Left ventricle myocardium inferior (tissue), 1 donor: ENCODE results near the gene GRM6. TPM values are rescaled to one million over a fixed set of nuclear protein-coding genes. Genes with fewer than 3 reads are reported as not detected.
A peak's percentile ranks its signal among the peaks of the same experiment; 100 is the strongest.

Experiments
- DNase-seq: peaks from one replicate; pipeline ENCODE4 v3.0.0-alpha.2; 2020
- H3K27ac ChIP-seq: fragments of 200-600 bp; replicated peaks from 2 replicates; pipeline ENCODE4 v1.8.0; 2021
- H3K27me3 ChIP-seq: fragments of 200-600 bp; 2 replicates; pipeline ENCODE4 v1.8.0; 2021; ENCODE audit warnings: low read depth
- H3K36me3 ChIP-seq: fragments of 200-600 bp; 2 replicates; pipeline ENCODE4 v1.8.0; 2021
- H3K4me1 ChIP-seq: fragments of 200-600 bp; 2 replicates; pipeline ENCODE4 v1.8.0; 2021
- H3K4me3 ChIP-seq: fragments of 200-600 bp; 2 replicates; pipeline ENCODE4 v1.8.0; 2021; ENCODE audit warnings: mild to moderate bottlenecking, moderate library complexity
- H3K9me3 ChIP-seq: fragments of 200-600 bp; replicated peaks from 2 replicates; pipeline ENCODE4 v1.8.0; 2021
- intact Hi-C: fragments of 100-400 bp; cut with micrococcal nuclease; formaldehyde crosslinking; loops from one replicate; pipeline ENCODE4 v1.11.0; 2022
- total RNA-seq: library from RNA; stranded (reverse); fragmentation: NEBNext Ultra II Directional; extraction: Animal tissue kit (Norgen Biotek cat#: 25700); gene quantifications from one replicate; pipeline ENCODE4 v1.2.1, GENCODE V29; 2021
- TF ChIP-seq, protein P1 (sequence below): fragments of 200-600 bp; IDR thresholded peaks from 2 replicates; pipeline ENCODE4 v1.8.0; 2021; ENCODE audit warnings: antibody characterized with exemption, mild to moderate bottlenecking, borderline replicate concordance
- donor health status: DM: no; HTN: yes; CAD: no; lungs with severe emphysema.

GRM6 gene
- total RNA-seq, 1 donor from 2014 or later = not detected

DNA sequence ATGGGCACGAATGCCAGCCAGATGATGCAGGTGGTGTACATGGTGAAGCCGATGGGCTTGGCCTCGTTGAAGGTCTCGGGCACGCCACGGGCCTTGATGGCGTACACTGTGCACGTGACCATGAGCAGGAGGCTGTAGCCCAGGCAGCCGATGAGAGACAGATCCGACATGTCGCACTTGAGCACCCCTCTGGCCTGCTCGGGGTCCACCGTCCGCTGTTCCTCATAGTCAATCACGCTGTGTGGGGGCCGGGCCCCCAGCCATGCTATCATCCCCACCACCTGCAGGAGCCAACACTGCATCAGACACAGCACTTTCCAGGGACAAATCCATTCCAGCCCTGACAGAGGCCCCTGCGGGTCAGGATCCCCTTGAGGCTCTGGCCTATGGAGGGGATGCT is 12.2 kb downstream of the GRM6 start:
- Histone ChIP-seq H3K4me3 (no peak overlapping the region), H3K9me3 (peaks cover 98% of the 10 kb centered on the region), H3K27ac (no peak overlapping the region), H3K4me1 (no peaks in the 10 kb centered on the region), H3K36me3 (peaks cover 38% of the 10 kb centered on the region), H3K27me3 (no peaks in the 10 kb centered on the region)
- TF ChIP-seq, protein P1, sequence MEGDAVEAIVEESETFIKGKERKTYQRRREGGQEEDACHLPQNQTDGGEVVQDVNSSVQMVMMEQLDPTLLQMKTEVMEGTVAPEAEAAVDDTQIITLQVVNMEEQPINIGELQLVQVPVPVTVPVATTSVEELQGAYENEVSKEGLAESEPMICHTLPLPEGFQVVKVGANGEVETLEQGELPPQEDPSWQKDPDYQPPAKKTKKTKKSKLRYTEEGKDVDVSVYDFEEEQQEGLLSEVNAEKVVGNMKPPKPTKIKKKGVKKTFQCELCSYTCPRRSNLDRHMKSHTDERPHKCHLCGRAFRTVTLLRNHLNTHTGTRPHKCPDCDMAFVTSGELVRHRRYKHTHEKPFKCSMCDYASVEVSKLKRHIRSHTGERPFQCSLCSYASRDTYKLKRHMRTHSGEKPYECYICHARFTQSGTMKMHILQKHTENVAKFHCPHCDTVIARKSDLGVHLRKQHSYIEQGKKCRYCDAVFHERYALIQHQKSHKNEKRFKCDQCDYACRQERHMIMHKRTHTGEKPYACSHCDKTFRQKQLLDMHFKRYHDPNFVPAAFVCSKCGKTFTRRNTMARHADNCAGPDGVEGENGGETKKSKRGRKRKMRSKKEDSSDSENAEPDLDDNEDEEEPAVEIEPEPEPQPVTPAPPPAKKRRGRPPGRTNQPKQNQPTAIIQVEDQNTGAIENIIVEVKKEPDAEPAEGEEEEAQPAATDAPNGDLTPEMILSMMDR = no peak
- intact Hi-C loops = no loop called here
- no peak for DNase-seq

DNA sequence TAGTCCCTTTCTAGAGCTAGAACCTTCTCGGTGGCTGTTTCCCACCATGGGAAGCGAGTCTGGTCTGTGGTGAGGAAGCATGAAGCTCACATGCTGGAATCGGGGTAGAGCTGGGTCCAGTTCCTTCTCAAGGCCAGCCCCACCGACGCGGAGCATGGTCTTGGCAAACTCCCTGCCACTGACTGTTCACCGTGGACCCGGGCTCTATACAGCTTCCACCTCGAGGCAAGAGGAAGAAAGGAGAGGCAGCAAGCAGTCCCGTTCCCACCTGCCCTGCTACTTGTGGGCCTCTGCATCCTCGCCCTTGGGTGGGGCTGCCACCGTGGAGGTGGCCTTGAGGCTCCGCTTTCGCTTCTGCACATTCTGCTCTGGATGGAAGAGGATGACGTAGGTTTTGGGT is 13.7 kb downstream of the GRM6 start:
- Histone ChIP-seq H3K27me3 (no peaks in the 10 kb centered on the region), H3K4me3 (no peak overlapping the region), H3K36me3 (peaks cover 49% of the 10 kb centered on the region), H3K9me3 (peaks cover 98% of the 10 kb centered on the region), H3K4me1 (no peaks in the 10 kb centered on the region), H3K27ac (no peak overlapping the region)
- intact Hi-C loops = no loop called here
- TF ChIP-seq, protein P1 = no peak
- no peak for DNase-seq

DNA sequence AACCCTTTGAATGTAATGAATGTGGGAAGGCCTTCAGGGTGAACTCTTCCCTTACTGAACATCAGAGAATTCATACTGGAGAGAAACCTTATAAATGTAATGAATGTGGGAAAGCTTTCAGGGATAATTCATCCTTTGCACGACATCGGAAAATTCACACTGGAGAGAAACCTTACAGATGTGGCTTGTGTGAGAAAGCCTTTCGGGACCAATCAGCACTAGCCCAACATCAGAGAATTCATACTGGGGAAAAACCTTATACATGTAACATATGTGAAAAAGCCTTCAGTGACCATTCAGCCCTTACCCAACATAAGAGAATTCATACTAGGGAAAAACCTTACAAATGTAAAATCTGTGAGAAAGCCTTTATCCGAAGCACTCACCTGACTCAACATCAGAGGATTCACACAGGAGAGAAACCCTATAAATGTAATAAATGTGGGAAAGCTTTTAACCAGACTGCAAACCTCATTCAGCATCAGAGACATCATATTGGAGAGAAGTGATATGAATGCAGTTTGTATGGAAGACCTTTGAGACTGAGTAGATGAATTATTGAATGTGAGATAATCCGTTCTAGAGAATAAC is 29.6 kb downstream of the GRM6 start:
- intact Hi-C loops = no loop called here
- Histone ChIP-seq H3K36me3 (peaks cover 94% of the 10 kb centered on the region), H3K9me3 (peaks cover 100% of the 10 kb centered on the region), H3K4me3 (no peak overlapping the region), H3K27ac (no peak overlapping the region), H3K27me3 (no peaks in the 10 kb centered on the region), H3K4me1 (no peaks in the 10 kb centered on the region)
- TF ChIP-seq, protein P1 = no peak
- no peak for DNase-seq

DNA sequence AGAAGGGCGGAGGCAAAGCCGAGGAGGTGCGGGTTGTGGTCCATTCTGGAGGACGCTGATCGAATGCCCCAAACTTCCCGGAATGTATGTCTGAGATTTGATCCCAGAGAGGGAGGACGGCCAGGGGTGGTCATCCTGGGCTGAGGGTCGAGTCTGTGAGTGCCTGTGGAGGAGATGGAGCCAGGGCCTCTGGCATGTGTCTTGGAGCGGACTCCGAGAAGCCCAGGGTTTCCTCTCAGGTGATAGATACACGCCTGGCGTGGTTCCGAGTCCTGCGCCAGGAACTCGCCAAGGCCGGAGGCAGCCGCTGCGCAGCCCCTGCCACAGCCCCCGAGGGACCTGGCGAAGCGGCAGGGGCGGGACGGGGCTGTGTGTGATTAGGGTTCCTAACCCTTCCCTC is 53.8 kb downstream of the GRM6 start:
- TF ChIP-seq, protein P1 = no peak
- peaks cover 20% of the 10 kb centered on the region for H3K4me1 ChIP-seq
- no peaks in the 10 kb centered on the region for H3K27me3 ChIP-seq
- intact Hi-C loops = no loop called here
- peak overlapping the region; percentile 87 for H3K27ac ChIP-seq
- H3K36me3 ChIP-seq = peaks cover 57% of the 10 kb centered on the region
- peak; percentile 30 for DNase-seq
- peak overlapping the region; percentile 81 for H3K4me3 ChIP-seq
- peaks cover 57% of the 10 kb centered on the region for H3K9me3 ChIP-seq

DNA sequence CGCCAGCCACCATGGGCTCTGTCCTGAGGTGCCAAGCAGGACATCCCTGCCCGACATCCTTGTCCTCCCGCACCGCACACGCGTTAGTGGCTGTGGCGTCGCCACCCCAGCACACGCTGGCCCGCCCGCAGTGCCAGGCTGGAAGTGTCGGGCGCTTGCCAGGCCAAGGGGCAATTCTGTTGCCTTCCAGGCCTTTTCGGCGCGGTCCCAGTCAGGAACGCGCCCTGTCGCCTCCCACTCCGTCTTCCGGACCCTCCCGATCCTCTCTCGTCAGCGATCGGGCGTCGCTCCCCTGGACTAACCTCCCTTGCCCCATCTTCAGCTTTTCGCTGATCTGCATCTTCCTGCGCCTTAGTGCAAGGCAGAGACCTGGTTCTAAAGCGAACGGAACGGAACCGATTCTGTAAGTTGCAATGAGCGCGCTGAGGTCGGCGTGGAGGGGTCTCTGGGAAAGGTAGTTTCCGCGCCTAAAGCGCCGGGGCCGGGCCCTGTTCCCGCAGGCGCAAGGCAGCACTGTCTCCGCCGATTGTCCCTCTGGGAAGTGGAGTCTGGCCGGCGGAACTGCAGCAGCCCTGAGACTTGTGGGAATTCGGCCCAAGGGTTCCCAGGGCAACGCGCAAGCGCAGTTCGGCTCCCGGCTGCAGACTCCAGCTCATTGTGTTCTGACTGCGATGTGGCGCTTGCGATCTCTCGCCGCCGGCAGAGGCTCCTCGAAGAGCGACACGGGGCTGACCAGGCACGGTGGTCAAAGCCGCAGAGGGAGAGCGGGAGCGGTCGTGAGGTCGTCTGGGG is 54.4 kb downstream of the GRM6 start, which contains the start of gene ZNF454:
ZNF454 (plus strand) TSS at position 630 of the 792 bp plus-strand sequence. CDS start 1,594 bp downstream, outside the sequence.
- Histone ChIP-seq H3K36me3 (peaks cover 55% of the 10 kb centered on the region), H3K4me3 (peak within 1 kb of the TSS; percentile 81), H3K27me3 (no peaks in the 10 kb centered on the region), H3K9me3 (peaks cover 57% of the 10 kb centered on the region), H3K4me1 (peaks cover 20% of the 10 kb centered on the region), H3K27ac (peak within 1 kb of the TSS; percentile 87)
- intact Hi-C loops = no loop called here
- TF ChIP-seq, protein P1 = peak; percentile 9
- peak; percentile 93 for DNase-seq
